ENCODE results near the gene HMCN2. TPM values are rescaled to one million over a fixed set of nuclear protein-coding genes. Genes with fewer than 3 reads are reported as not detected.

Gene HMCN2
- total RNA-seq, 4 donors from 2014 or later = 24.8 to 61.7 (median 36.1) TPM

DNA sequence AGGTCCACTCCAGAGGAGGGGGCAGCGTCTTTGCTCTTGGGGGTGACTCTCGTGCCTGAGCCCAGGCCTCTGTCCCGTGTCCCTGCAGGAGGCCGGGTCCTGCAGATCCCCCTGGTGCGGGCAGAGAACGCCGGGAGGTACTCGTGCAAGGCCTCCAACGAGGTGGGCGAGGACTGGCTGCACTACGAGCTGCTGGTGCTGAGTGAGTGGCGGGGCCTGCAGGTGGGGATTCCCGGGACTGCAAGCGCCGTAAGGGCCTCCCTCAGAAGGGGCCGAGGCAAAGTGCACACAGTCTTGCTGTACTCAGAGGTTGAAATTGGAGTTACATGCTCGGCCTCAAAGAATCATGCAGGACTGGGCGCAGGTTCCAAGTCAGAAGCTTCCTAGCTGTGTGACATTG lies 116.5 kb downstream of the HMCN2 start:
- Histone ChIP-seq H3K9me3 (no peaks in the 10 kb centered on the region), H3K4me3 (no peak overlapping the region), H3K4me1 (peaks cover 0 to 7% (median 0%) of the 10 kb centered on the region in 4 donors), H3K27ac (no peak overlapping the region), H3K36me3 (no peaks in the 10 kb centered on the region), H3K27me3 (no peaks in the 10 kb centered on the region)
- no peak for TF ChIP-seq POLR2A (IDR thresholded peaks at IDR 0.05)
- TF ChIP-seq, protein P1, sequence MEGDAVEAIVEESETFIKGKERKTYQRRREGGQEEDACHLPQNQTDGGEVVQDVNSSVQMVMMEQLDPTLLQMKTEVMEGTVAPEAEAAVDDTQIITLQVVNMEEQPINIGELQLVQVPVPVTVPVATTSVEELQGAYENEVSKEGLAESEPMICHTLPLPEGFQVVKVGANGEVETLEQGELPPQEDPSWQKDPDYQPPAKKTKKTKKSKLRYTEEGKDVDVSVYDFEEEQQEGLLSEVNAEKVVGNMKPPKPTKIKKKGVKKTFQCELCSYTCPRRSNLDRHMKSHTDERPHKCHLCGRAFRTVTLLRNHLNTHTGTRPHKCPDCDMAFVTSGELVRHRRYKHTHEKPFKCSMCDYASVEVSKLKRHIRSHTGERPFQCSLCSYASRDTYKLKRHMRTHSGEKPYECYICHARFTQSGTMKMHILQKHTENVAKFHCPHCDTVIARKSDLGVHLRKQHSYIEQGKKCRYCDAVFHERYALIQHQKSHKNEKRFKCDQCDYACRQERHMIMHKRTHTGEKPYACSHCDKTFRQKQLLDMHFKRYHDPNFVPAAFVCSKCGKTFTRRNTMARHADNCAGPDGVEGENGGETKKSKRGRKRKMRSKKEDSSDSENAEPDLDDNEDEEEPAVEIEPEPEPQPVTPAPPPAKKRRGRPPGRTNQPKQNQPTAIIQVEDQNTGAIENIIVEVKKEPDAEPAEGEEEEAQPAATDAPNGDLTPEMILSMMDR (IDR thresholded peaks at IDR 0.05) = no peak
- no peak for DNase-seq

DNA sequence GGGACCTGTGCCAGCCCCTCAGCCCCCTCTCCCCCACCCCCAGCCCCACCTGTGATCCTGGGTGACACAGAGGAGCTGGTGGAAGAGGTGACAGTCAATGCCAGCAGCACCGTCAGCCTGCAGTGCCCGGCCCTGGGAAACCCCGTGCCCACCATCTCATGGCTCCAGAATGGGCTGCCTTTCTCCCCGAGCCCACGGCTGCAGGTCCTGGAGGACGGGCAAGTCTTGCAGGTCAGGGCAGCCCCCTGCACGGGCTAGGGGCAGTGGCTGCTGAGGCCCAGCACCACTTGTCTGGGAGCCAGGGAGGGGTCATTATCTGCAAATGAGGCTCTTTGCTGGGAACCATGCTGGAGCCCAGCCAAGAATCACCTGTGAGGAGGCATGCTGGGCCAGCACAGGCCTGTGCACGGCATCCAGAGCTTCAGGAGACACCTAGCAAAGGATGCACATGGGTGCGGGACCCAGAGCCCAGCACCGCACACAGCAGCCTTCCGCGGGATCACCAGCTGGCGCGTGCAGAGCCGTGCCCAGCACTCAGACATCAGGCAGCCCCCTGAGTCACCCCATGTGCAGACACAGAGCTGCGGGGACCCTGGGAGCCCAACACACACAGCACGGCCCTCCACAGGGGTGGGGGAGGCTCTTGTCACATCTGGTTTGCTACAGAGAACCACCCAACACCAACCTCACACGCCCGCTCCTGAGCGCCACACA lies 117.2 kb downstream of the HMCN2 start:
- no peak overlapping the region for H3K27ac ChIP-seq
- TF ChIP-seq POLR2A (IDR thresholded peaks at IDR 0.05) = no peak
- TF ChIP-seq, protein P1 (IDR thresholded peaks at IDR 0.05) = no peak
- no peaks in the 10 kb centered on the region for H3K9me3 ChIP-seq
- peaks cover 0 to 7% (median 0%) of the 10 kb centered on the region in 4 donors for H3K4me1 ChIP-seq
- no peak overlapping the region for H3K4me3 ChIP-seq
- DNase-seq = no peak
- H3K36me3 ChIP-seq = no peaks in the 10 kb centered on the region
- H3K27me3 ChIP-seq = no peaks in the 10 kb centered on the region

DNA sequence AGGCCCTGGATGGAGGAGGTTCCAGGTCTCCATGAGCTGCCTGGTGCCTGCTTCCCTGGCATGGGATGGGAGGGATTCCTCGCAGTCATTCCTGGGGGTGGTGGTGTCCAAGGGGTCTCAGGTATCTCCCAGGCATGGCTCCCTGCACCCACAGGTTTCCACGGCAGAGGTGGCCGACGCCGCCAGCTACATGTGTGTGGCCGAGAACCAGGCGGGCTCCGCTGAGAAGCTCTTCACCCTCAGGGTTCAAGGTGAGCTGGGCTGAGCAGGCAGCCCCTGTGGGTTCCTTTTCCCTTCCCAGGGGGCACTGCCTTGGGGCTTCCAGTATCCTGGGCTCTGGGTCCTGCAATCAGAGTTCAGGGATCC lies 117.8 kb downstream of the HMCN2 start:
- H3K4me3 ChIP-seq = no peak overlapping the region
- no peak for DNase-seq
- H3K9me3 ChIP-seq = no peaks in the 10 kb centered on the region
- H3K27ac ChIP-seq = no peak overlapping the region
- H3K27me3 ChIP-seq = no peaks in the 10 kb centered on the region
- H3K36me3 ChIP-seq = no peaks in the 10 kb centered on the region
- TF ChIP-seq, protein P1 (IDR thresholded peaks at IDR 0.05) = no peak
- no peak for TF ChIP-seq POLR2A (IDR thresholded peaks at IDR 0.05)
- H3K4me1 ChIP-seq = peaks cover 0 to 7% (median 0%) of the 10 kb centered on the region in 4 donors

DNA sequence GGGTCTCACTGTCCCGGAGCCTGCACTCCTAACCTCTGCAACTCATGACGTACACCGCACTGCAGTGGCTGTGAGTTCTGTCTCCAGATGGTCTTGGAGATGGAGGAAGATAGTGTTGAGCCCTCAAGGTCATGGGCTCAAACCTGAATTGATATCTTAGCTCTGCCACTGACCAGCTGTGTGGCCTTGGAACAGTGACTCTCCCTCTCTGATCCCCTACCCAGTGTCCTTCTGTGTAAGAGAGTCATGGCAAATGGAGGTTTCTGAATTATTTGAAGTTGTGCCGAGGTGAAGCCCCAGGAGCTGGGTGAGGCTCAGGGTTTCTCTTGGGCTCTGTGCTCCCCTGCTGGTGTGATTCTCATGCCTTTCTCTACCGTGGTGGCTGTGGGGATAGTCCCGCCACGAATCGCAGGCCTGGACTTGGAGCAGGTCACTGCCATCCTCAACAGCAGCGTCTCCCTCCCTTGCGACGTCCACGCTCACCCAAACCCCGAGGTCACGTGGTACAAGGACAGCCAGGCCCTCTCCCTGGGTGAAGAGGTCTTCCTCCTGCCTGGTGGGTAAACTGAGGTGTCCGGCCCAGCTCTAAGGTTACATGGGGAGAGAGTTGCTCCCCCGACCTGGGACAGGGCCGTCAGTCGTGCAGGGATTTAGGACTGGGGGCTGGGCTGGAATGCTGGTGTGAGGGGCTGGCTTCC lies 118.6 kb downstream of the HMCN2 start:
- Histone ChIP-seq H3K9me3 (no peaks in the 10 kb centered on the region), H3K27ac (no peak overlapping the region), H3K27me3 (no peaks in the 10 kb centered on the region), H3K4me1 (peaks cover 0 to 7% (median 0%) of the 10 kb centered on the region in 4 donors), H3K4me3 (no peak overlapping the region), H3K36me3 (no peaks in the 10 kb centered on the region)
- DNase-seq = no peak
- TF ChIP-seq POLR2A (IDR thresholded peaks at IDR 0.05) = no peak
- TF ChIP-seq, protein P1 (IDR thresholded peaks at IDR 0.05) = no peak

DNA sequence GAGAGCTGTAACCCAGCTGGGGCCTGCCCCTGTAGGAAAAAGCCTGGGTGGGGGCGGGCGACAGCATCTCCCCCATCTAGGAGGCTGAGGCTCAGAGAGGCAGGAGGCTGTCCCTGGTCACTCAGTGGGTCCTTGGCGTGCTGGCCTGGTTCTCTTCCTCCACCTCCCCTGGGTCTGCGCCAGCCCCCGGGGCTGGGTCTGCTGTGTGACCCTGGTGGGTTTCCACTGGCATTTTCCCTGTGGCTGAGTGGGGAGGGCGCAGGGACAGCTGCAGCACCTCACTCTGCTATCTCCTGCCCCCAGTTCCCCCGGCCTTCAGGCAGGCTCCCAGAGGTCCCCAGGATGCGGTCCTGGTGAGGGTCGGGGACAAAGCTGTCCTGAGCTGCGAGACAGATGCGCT lies 119.7 kb downstream of the HMCN2 start:
- H3K36me3 ChIP-seq = no peaks in the 10 kb centered on the region
- H3K4me3 ChIP-seq = no peak overlapping the region
- H3K9me3 ChIP-seq = no peaks in the 10 kb centered on the region
- no peak overlapping the region for H3K27ac ChIP-seq
- TF ChIP-seq POLR2A (IDR thresholded peaks at IDR 0.05) = no peak
- TF ChIP-seq, protein P1 (IDR thresholded peaks at IDR 0.05) = no peak
- peaks cover 0 to 7% (median 0%) of the 10 kb centered on the region in 4 donors for H3K4me1 ChIP-seq
- no peak for DNase-seq
- H3K27me3 ChIP-seq = no peaks in the 10 kb centered on the region
